GM12891 (cell line): ENCODE data around the gene OR1S2.

ENCODE experiments used
- POLR2A ChIP-seq: IDR thresholded peaks from 2 replicates; pipeline ENCODE4 v1.6.1; 2011; ENCODE audit warnings: low read depth, low read length, control low read depth
- SPI1 ChIP-seq: IDR thresholded peaks from 2 replicates; pipeline ENCODE4 v1.6.1; 2011; ENCODE audit warnings: low read depth, low read length, control low read depth

- TF ChIP-seq SPI1 = no peak
- TF ChIP-seq POLR2A = no peak
Observed at GRCh38 chr11:58177409-58178054, 26.4 kb downstream of the OR1S2 start.
